ENCODE results near the gene SEMA3A. TPM values are rescaled to one million over a fixed set of nuclear protein-coding genes. Genes with fewer than 3 reads are reported as not detected.

Gene SEMA3A
- total RNA-seq, 2 experiments from 2014 or later = not detected

DNA sequence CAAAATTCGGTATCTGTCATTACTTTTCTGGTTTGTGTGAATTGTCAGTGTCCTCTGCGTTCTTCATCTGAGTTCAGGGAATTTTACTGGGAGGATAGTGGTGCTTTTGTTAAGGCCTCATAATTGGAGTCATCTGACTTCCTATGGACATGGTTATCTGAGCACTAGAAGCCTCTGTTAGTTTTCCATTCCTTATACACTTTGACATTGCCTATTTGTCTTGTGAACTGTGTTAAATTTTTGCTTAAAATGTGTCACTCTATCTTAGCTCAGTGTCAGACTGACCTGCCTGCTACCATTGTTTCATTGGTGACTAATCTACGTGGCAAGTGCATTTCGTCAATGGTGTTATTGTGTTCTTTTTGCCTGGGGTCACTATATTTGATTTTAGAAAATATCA lies 253.3 kb downstream of the SEMA3A start:
- intact Hi-C loops (cut with micrococcal nuclease; ENCODE audit: unreplicated experiment) = no loop called here
- Histone ChIP-seq H3K36me3 (ENCODE audit: insufficient read depth, low read length) (no peaks in the 10 kb centered on the region), H3K4me1 (ENCODE audit: insufficient read depth, low read length, poor library complexity, severe bottlenecking) (no peaks in the 10 kb centered on the region), H4K20me1 (ENCODE audit: insufficient read depth, low read length) (no peaks in the 10 kb centered on the region), H3K9me3 (ENCODE audit: low read length) (no peaks in the 10 kb centered on the region), H3K27ac (ENCODE audit: low read depth, low read length, poor library complexity, severe bottlenecking) (no peak overlapping the region), H3K4me2 (ENCODE audit: low read length) (no peak overlapping the region), H2AFZ (ENCODE audit: low read length) (no peak overlapping the region), H3K9me2 (ENCODE audit: insufficient read depth, low read length) (no peaks in the 10 kb centered on the region), H3K4me3 (ENCODE audit: low read depth, low read length, poor library complexity, severe bottlenecking) (no peak overlapping the region), H3K79me2 (ENCODE audit: insufficient read depth, low read depth, low read length) (no peaks in the 10 kb centered on the region)
- no peak for TF ChIP-seq EZH2phosphoT487 (IDR thresholded peaks at IDR 0.05; ENCODE audit: borderline replicate concordance, low read depth, low read length)
- TF ChIP-seq, protein P1, sequence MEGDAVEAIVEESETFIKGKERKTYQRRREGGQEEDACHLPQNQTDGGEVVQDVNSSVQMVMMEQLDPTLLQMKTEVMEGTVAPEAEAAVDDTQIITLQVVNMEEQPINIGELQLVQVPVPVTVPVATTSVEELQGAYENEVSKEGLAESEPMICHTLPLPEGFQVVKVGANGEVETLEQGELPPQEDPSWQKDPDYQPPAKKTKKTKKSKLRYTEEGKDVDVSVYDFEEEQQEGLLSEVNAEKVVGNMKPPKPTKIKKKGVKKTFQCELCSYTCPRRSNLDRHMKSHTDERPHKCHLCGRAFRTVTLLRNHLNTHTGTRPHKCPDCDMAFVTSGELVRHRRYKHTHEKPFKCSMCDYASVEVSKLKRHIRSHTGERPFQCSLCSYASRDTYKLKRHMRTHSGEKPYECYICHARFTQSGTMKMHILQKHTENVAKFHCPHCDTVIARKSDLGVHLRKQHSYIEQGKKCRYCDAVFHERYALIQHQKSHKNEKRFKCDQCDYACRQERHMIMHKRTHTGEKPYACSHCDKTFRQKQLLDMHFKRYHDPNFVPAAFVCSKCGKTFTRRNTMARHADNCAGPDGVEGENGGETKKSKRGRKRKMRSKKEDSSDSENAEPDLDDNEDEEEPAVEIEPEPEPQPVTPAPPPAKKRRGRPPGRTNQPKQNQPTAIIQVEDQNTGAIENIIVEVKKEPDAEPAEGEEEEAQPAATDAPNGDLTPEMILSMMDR (conservative IDR thresholded peaks at IDR 0.05; ENCODE audit: low read length) = no peak
- no TSS peak for BruUV-seq (replicated peaks)
- no peak for DNase-seq (ENCODE audit: low spot score)
- ChIA-PET CTCF (ENCODE audit: unreplicated experiment) (no interaction called here), POLR2A (no interaction called here)

DNA sequence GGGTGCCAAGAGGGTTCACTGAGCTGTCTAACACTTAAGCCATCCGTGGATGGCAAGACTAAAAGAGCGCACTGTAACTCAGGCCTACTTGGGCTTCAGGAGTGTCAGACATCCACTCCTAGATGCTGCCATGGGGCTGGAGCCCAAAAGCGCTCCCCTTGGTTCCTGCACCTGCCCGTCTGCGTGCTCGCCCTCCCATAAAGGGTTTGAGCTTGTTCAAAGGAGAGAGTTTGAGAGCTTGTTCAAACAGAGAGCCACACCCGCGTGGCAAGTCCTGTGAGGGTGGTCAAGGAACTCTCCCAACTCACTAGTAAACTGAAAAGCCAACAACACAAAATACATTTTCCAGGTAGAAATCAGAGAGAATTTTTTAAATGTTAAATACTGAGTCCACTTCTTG lies 256.7 kb downstream of the SEMA3A start:
- no peak overlapping the region for H2AFZ ChIP-seq (ENCODE audit: low read length)
- ChIA-PET CTCF (ENCODE audit: unreplicated experiment) (no interaction called here), POLR2A (no interaction called here)
- H4K20me1 ChIP-seq (ENCODE audit: insufficient read depth, low read length) = no peaks in the 10 kb centered on the region
- no peaks in the 10 kb centered on the region for H3K4me1 ChIP-seq (ENCODE audit: insufficient read depth, low read length, poor library complexity, severe bottlenecking)
- no peaks in the 10 kb centered on the region for H3K79me2 ChIP-seq (ENCODE audit: insufficient read depth, low read depth, low read length)
- TF ChIP-seq, protein P1 (conservative IDR thresholded peaks at IDR 0.05; ENCODE audit: low read length) = no peak
- no peak for TF ChIP-seq EZH2phosphoT487 (IDR thresholded peaks at IDR 0.05; ENCODE audit: borderline replicate concordance, low read depth, low read length)
- H3K4me2 ChIP-seq (ENCODE audit: low read length) = no peak overlapping the region
- DNase-seq (ENCODE audit: low spot score) = no peak
- intact Hi-C loops (cut with micrococcal nuclease; ENCODE audit: unreplicated experiment) = loop anchor here (5.0 kb wide), 1 partner anchor 1084 kb away; no protein-coding TSS in a partner anchor
- no peaks in the 10 kb centered on the region for H3K9me3 ChIP-seq (ENCODE audit: low read length)
- H3K27ac ChIP-seq (ENCODE audit: low read depth, low read length, poor library complexity, severe bottlenecking) = no peak overlapping the region
- no peaks in the 10 kb centered on the region for H3K9me2 ChIP-seq (ENCODE audit: insufficient read depth, low read length)
- no peaks in the 10 kb centered on the region for H3K36me3 ChIP-seq (ENCODE audit: insufficient read depth, low read length)
- H3K4me3 ChIP-seq (ENCODE audit: low read depth, low read length, poor library complexity, severe bottlenecking) = no peak overlapping the region
- no TSS peak for BruUV-seq (replicated peaks)

DNA sequence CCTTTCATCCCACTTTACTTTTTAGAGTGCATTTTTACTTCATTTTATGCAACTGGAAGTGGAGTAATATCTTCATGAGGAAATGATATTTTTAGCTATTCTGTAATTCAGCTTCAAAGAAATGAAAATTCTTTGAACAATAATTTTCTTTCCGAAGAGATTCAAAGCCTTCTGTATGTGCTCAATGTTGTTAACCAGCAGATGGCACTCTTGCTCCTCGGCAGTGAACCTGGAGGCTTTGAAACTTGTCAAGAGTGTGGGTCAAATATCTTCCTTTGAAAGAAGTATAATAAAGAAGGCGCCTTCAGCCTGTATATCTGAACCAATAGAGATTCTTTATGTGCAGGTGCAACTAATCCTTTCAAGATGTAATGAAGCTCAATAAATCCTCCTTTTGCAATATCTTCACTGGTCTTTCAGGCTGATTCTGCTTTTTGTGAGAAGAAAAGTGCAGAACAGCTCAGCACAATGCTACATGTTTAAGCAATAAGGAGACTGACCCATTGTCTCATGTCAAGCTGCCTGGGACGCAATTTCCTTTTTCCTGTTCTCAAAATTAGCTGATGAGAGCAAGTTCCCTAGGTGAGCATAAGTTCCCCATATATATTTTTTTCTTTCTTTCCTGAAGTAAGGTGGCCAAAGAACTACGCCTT lies 258.4 kb downstream of the SEMA3A start:
- H3K9me2 ChIP-seq (ENCODE audit: insufficient read depth, low read length) = no peaks in the 10 kb centered on the region
- H3K4me2 ChIP-seq (ENCODE audit: low read length) = no peak overlapping the region
- H3K9me3 ChIP-seq (ENCODE audit: low read length) = no peaks in the 10 kb centered on the region
- TF ChIP-seq, protein P1 (conservative IDR thresholded peaks at IDR 0.05; ENCODE audit: low read length) = peak; percentile 95
- TF ChIP-seq EZH2phosphoT487 (IDR thresholded peaks at IDR 0.05; ENCODE audit: borderline replicate concordance, low read depth, low read length) = no peak
- H3K4me1 ChIP-seq (ENCODE audit: insufficient read depth, low read length, poor library complexity, severe bottlenecking) = no peaks in the 10 kb centered on the region
- intact Hi-C loops (cut with micrococcal nuclease; ENCODE audit: unreplicated experiment) = loop anchor here (5.0 kb wide), 1 partner anchor 1086 kb away; no protein-coding TSS in a partner anchor
- POLR2A ChIA-PET = no interaction called here
- H3K4me3 ChIP-seq (ENCODE audit: low read depth, low read length, poor library complexity, severe bottlenecking) = no peak overlapping the region
- no peaks in the 10 kb centered on the region for H3K79me2 ChIP-seq (ENCODE audit: insufficient read depth, low read depth, low read length)
- H2AFZ ChIP-seq (ENCODE audit: low read length) = no peak overlapping the region
- no peak overlapping the region for H3K27ac ChIP-seq (ENCODE audit: low read depth, low read length, poor library complexity, severe bottlenecking)
- DNase-seq (ENCODE audit: low spot score) = peak; percentile 45
- H3K36me3 ChIP-seq (ENCODE audit: insufficient read depth, low read length) = no peaks in the 10 kb centered on the region
- H4K20me1 ChIP-seq (ENCODE audit: insufficient read depth, low read length) = no peaks in the 10 kb centered on the region
- CTCF ChIA-PET (ENCODE audit: unreplicated experiment) = interaction anchor here (1.6 kb wide), 1 partner anchor 12 kb away, joined by 4 read pairs; no protein-coding TSS in a partner anchor
- no TSS peak for BruUV-seq (replicated peaks)

Data from OCI-LY7 (cell line).